H1 (cell line): Measurements from ENCODE around the gene PSPN.

ENCODE experiments used
- ASH2L ChIP-seq: fragments of 200-600, 300-600 bp; sonication (generic); IDR thresholded peaks from one replicate; pipeline ENCODE4 v1.7.1; 2017; ENCODE audit warnings: low read length
- EGR1 ChIP-seq: IDR thresholded peaks from 2 replicates; pipeline ENCODE4 v1.6.1; 2011; ENCODE audit warnings: low read depth, low read length, borderline replicate concordance
- EZH2 ChIP-seq: fragments of 200-600 bp; sonication (generic); IDR thresholded peaks from 2 replicates; pipeline ENCODE4 v1.7.1; 2012; ENCODE audit warnings: low read depth, mild to moderate bottlenecking, moderate library complexity, low read length, inconsistent platforms; ENCODE audit not compliant: severe bottlenecking
- NRF1 ChIP-seq: IDR thresholded peaks from 2 replicates; pipeline ENCODE4 v1.6.1; 2011; ENCODE audit warnings: mild to moderate bottlenecking, low read depth, low read length, improper control_type of control experiment
- POLR2AphosphoS5 ChIP-seq: IDR thresholded peaks from 2 replicates; pipeline ENCODE4 v1.6.1; 2011; ENCODE audit warnings: low read depth, low read length
- SAP30 ChIP-seq: fragments of 300-600 bp; sonication (generic); IDR thresholded peaks from 2 replicates; pipeline ENCODE4 v1.7.1; 2012; ENCODE audit warnings: low read length, moderate library complexity, mild to moderate bottlenecking, inconsistent platforms; ENCODE audit not compliant: insufficient read depth, insufficient replicate concordance
- TAF1 ChIP-seq: IDR thresholded peaks from 2 replicates; pipeline ENCODE4 v1.6.1; 2011; ENCODE audit warnings: mild to moderate bottlenecking, low read depth, low read length
- YY1 ChIP-seq: IDR thresholded peaks from 2 replicates; pipeline ENCODE4 v1.6.1; 2011; ENCODE audit warnings: low read depth, mild to moderate bottlenecking, low read length
- TF ChIP-seq, protein P1 (sequence below): IDR thresholded peaks from 2 replicates; pipeline ENCODE4 v1.6.1; 2011; ENCODE audit warnings: low read length, improper control_type of control experiment
- TF ChIP-seq, protein P2 (sequence below), 3 experiments: IDR thresholded peaks; 1 replicate in 2 of 3; 2 replicates in 1 of 3; pipeline versions ENCODE4 v1.5.1 to v1.6.1; 2011; ENCODE audit warnings: low read length in 3 of 3, mild to moderate bottlenecking in 3 of 3, inconsistent platforms in 2 of 3, low read depth in 1 of 3, moderate library complexity in 1 of 3; ENCODE audit not compliant: insufficient read depth in 1 of 3; ENCODE audit errors: control extremely low read depth in 1 of 3

DNA sequence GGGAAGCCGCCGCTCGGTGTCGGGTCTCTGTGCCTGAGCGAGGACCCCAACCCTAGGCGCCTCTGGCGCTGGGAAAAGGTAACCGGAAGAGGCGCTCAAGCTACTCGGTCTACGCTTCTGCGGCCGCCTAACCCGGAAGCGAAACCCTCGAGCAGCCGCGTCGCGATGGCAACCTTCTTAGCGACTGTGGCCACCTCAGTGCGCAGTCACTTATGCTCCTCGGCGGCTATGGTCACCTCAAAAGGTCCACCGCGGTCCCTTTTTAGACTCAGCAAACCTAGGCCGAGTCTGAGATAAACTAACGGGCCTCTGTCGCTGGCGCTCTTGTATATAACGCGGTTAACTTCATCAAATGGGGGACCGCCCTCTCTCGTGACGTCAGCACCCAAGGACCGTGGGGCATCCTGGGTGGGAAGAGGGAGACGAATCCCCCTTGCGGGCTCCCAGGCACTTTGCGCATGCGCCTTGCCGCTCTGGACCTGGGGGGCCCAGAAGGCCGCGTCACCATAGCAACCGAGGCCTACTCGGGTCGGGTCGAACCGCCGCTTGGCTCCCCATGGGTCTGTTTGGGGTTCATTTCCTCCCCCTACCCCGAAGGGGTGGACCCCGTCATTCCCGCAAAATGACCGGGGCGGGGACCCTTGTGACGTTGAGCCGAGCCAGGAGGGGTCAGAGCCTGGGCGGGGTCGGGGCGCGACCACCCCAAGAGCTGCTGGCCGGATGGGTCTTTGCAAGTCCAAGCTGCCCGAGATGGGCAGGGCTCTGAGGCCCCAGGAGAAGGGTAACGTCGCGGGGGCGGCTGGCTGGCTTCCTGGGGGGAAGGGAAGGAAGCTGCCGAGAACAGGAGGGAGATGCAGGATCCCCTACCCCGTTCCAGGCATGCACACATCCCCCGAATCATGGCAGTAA is 17.6 kb upstream of the PSPN start, which contains the start of gene GTF2F1:
- TF ChIP-seq, protein P1, sequence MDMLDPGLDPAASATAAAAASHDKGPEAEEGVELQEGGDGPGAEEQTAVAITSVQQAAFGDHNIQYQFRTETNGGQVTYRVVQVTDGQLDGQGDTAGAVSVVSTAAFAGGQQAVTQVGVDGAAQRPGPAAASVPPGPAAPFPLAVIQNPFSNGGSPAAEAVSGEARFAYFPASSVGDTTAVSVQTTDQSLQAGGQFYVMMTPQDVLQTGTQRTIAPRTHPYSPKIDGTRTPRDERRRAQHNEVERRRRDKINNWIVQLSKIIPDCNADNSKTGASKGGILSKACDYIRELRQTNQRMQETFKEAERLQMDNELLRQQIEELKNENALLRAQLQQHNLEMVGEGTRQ, result no peak
- TF ChIP-seq TAF1, result peak; percentile 56
- TF ChIP-seq, protein P2, sequence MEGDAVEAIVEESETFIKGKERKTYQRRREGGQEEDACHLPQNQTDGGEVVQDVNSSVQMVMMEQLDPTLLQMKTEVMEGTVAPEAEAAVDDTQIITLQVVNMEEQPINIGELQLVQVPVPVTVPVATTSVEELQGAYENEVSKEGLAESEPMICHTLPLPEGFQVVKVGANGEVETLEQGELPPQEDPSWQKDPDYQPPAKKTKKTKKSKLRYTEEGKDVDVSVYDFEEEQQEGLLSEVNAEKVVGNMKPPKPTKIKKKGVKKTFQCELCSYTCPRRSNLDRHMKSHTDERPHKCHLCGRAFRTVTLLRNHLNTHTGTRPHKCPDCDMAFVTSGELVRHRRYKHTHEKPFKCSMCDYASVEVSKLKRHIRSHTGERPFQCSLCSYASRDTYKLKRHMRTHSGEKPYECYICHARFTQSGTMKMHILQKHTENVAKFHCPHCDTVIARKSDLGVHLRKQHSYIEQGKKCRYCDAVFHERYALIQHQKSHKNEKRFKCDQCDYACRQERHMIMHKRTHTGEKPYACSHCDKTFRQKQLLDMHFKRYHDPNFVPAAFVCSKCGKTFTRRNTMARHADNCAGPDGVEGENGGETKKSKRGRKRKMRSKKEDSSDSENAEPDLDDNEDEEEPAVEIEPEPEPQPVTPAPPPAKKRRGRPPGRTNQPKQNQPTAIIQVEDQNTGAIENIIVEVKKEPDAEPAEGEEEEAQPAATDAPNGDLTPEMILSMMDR (IDR thresholded peaks at IDR 0.05; ENCODE audit: control extremely low read depth in 1 of 3, insufficient read depth in 1 of 3, low read depth in 1 of 3, low read length in 3 of 3), result no peak; a peak in 1 of 4 replicates
- no peak for TF ChIP-seq EZH2
- TF ChIP-seq POLR2AphosphoS5, result peak; percentile 60
- TF ChIP-seq EGR1, result peak; percentile 78; the same call in 1 of the 2 replicates
- 0 out of 2 replicates have a peak, but pooled peaks have one; percentile 19 for TF ChIP-seq YY1
- no peak for TF ChIP-seq ASH2L
- TF ChIP-seq NRF1, result peak; percentile 72
- TF ChIP-seq SAP30, result peak; percentile 66
